A673 (cell line): Measurements from ENCODE around the gene FAM13C. TPM values are rescaled to one million over a fixed set of nuclear protein-coding genes. Genes with fewer than 3 reads are reported as not detected.

Source experiments
- BruUV-seq: library from RNA; stranded (reverse); fragments of 400-500 nt; replicated peaks from 2 replicates; lab custom pipeline; 2021; lab: Mats Ljungman, UMichigan
- CTCF ChIA-PET: fragments of 300-600 bp; sonication (Branson Sonifier 250); formaldehyde crosslinking; loops from one replicate; lab custom pipeline; 2022; ENCODE audit warnings: antibody characterized with exemption; lab: Charles Lee
- POLR2A ChIA-PET: fragments of 300-600 bp; sonication (Branson Sonifier 250); formaldehyde crosslinking; loops from one replicate; lab custom pipeline; 2022; ENCODE audit warnings: antibody characterized with exemption; ENCODE audit not compliant: low non-redundant PET; lab: Charles Lee
- DNase-seq: peaks from one replicate; pipeline ENCODE4 v3.0.0-alpha.2; 2015; ENCODE audit warnings: low spot score
- H3K27ac ChIP-seq: fragments of 200-600 bp; sonication (generic); 2 replicates; pipeline ENCODE4 v1.5.1; 2016; ENCODE audit warnings: mixed run types, low read depth, mild to moderate bottlenecking, mixed read lengths, antibody characterized with exemption, low read length; ENCODE audit not compliant: poor library complexity, severe bottlenecking
- H3K27me3 ChIP-seq: fragments of 200-600 bp; sonication (generic); replicated peaks from 2 replicates; pipeline ENCODE4 v1.6.1; 2017; ENCODE audit warnings: mixed run types, low read depth, mild to moderate bottlenecking, mixed read lengths, antibody characterized with exemption, low read length; ENCODE audit not compliant: insufficient read depth, poor library complexity
- H3K36me3 ChIP-seq: fragments of 200-600 bp; sonication (generic); 2 replicates; pipeline ENCODE4 v1.6.1; 2016; ENCODE audit warnings: mixed run types, mild to moderate bottlenecking, mixed read lengths, antibody characterized with exemption, low read length; ENCODE audit not compliant: insufficient read depth, poor library complexity, severe bottlenecking
- H3K4me1 ChIP-seq: fragments of 200-600 bp; sonication (generic); 2 replicates; pipeline ENCODE4 v1.6.1; 2017; ENCODE audit warnings: mixed run types, mild to moderate bottlenecking, mixed read lengths, antibody characterized with exemption, low read length; ENCODE audit not compliant: insufficient read depth, poor library complexity, severe bottlenecking
- H3K4me3 ChIP-seq: fragments of 200-600 bp; sonication (generic); 2 replicates; pipeline ENCODE4 v1.5.1; 2016; ENCODE audit warnings: low read depth, mixed run types, mild to moderate bottlenecking, mixed read lengths, low read length; ENCODE audit not compliant: poor library complexity, severe bottlenecking
- H3K9me3 ChIP-seq: fragments of 200-600 bp; sonication (generic); 2 replicates; pipeline ENCODE4 v1.6.1; 2016; ENCODE audit warnings: mixed run types, low read depth, mild to moderate bottlenecking, mixed read lengths, antibody characterized with exemption, low read length; ENCODE audit not compliant: poor library complexity, severe bottlenecking
- CTCF ChIP-seq: fragments of 300-800, 200-600 bp; sonication (generic); conservative IDR thresholded peaks from 2 replicates; pipeline ENCODE4 v1.5.1; 2017; ENCODE audit warnings: low read depth, mild to moderate bottlenecking, antibody characterized with exemption, low read length, moderate library complexity, mixed read lengths
- EZH2 ChIP-seq: fragments of 200-600 bp; sonication (generic); IDR thresholded peaks from 2 replicates; pipeline ENCODE4 v1.6.1; 2017; ENCODE audit warnings: borderline replicate concordance, low read depth, mild to moderate bottlenecking, mixed read lengths, antibody characterized with exemption, low read length; ENCODE audit not compliant: poor library complexity, severe bottlenecking
- intact Hi-C: fragments of 100-400 bp; cut with micrococcal nuclease; formaldehyde crosslinking; loops from one replicate; pipeline ENCODE4 v1.10.0; 2022; ENCODE audit not compliant: unreplicated experiment
- total RNA-seq: library from RNA; stranded (reverse); gene quantifications from 2 replicates; pipeline ENCODE4 v1.2.3, GENCODE V29; 2021

Gene FAM13C
- total RNA-seq, 1 experiment from 2014 or later = 21.2 TPM

GRCh38 chr10:59382831-59383295 lies 20.5 kb upstream of the FAM13C start:
- DNase-seq = no peak
- ChIA-PET CTCF (no interaction called here), POLR2A (no interaction called here)
- no peak overlapping the region for H3K27ac ChIP-seq
- no TSS peak for BruUV-seq
- H3K4me1 ChIP-seq = peaks cover 8% of the 10 kb centered on the region
- H3K9me3 ChIP-seq = no peaks in the 10 kb centered on the region
- no peaks in the 10 kb centered on the region for H3K27me3 ChIP-seq
- intact Hi-C loops = no loop called here
- no peak overlapping the region for H3K4me3 ChIP-seq
- H3K36me3 ChIP-seq = no peaks in the 10 kb centered on the region
- TF ChIP-seq CTCF = no peak
- TF ChIP-seq EZH2 = no peak

GRCh38 chr10:59381687-59382086 lies 19.3 kb upstream of the FAM13C start:
- Histone ChIP-seq H3K4me1 (peaks cover 8% of the 10 kb centered on the region), H3K4me3 (no peak overlapping the region), H3K27me3 (no peaks in the 10 kb centered on the region), H3K9me3 (no peaks in the 10 kb centered on the region), H3K27ac (no peak overlapping the region), H3K36me3 (no peaks in the 10 kb centered on the region)
- CTCF ChIA-PET = no interaction called here
- BruUV-seq = no TSS peak
- TF ChIP-seq EZH2 = no peak
- no peak for TF ChIP-seq CTCF
- intact Hi-C loops = no loop called here
- POLR2A ChIA-PET = no interaction called here
- no peak for DNase-seq

GRCh38 chr10:59376846-59377245 lies 14.5 kb upstream of the FAM13C start:
- no peak for DNase-seq
- H3K27ac ChIP-seq = no peak overlapping the region
- peaks cover 5% of the 10 kb centered on the region for H3K4me1 ChIP-seq
- H3K9me3 ChIP-seq = no peaks in the 10 kb centered on the region
- H3K36me3 ChIP-seq = no peaks in the 10 kb centered on the region
- CTCF ChIA-PET = no interaction called here
- no peaks in the 10 kb centered on the region for H3K27me3 ChIP-seq
- intact Hi-C loops = no loop called here
- H3K4me3 ChIP-seq = no peak overlapping the region
- TF ChIP-seq CTCF (no peak), EZH2 (no peak)
- POLR2A ChIA-PET = no interaction called here
- BruUV-seq = no TSS peak
